Astrocyte (in vitro differentiated cells and primary cell): ENCODE results near the gene DUSP1.

Experiments
- EZH2 ChIP-seq: IDR thresholded peaks from 2 replicates; pipeline ENCODE4 v1.6.1; 2012; ENCODE audit warnings: mild to moderate bottlenecking, low read length, inconsistent platforms; ENCODE audit not compliant: insufficient read depth
- TF ChIP-seq, protein P1 (sequence below): IDR thresholded peaks from 2 replicates; pipeline ENCODE4 v1.5.1; 2011; ENCODE audit warnings: low read depth, mild to moderate bottlenecking, inconsistent platforms, low read length, moderate library complexity; ENCODE audit not compliant: insufficient read depth

DNA sequence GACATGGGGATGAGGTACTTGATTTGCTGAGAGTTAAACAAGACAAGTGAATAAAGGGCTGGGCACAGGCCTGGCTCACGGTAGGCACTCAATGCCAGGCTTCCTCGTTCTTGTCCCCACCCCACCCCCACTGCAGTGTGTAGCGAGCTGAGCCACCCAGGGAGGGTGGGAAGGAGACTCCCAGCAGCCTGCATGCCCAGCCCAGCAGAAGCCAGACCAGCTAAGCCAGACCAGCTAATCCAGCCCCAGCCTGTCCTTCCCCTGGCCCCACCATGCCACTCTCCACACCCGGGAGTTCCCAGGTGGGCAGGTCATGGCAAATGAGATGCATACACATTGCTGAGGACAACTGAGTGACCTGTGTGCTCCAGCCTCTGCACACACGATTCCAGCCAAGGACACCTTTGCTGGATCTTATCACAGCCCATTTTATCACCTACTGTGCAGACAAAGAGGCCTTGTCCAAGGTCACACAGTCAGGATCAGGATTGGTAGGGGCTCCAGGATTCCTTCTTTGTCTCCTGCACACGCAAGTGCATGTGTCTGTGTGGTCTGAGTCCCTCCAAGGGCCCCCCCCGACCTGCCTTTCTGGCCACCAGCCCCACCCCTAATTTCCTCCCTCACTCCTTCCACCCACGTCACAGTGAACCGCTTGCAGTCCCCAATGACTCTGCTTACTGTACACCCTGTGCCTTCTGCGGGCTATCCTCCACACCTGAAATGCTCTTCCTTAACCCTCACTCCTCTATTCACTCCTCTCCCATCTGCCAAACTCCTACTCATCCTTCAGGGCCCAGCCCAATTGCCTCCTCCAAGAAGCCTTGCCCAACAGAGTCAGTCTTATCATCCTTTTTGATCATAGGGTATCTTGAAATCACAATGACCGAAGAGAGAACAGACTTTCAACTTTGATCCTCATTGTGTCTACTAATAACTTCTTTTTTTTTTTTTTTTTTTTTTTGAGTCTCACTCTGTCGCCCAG, 26.6 kb downstream of the DUSP1 start:
- TF ChIP-seq, protein P1, sequence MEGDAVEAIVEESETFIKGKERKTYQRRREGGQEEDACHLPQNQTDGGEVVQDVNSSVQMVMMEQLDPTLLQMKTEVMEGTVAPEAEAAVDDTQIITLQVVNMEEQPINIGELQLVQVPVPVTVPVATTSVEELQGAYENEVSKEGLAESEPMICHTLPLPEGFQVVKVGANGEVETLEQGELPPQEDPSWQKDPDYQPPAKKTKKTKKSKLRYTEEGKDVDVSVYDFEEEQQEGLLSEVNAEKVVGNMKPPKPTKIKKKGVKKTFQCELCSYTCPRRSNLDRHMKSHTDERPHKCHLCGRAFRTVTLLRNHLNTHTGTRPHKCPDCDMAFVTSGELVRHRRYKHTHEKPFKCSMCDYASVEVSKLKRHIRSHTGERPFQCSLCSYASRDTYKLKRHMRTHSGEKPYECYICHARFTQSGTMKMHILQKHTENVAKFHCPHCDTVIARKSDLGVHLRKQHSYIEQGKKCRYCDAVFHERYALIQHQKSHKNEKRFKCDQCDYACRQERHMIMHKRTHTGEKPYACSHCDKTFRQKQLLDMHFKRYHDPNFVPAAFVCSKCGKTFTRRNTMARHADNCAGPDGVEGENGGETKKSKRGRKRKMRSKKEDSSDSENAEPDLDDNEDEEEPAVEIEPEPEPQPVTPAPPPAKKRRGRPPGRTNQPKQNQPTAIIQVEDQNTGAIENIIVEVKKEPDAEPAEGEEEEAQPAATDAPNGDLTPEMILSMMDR = no peak
- no peak for TF ChIP-seq EZH2
